ENCODE results near the gene ITPRIP.

ITPRIP gene

DNA sequence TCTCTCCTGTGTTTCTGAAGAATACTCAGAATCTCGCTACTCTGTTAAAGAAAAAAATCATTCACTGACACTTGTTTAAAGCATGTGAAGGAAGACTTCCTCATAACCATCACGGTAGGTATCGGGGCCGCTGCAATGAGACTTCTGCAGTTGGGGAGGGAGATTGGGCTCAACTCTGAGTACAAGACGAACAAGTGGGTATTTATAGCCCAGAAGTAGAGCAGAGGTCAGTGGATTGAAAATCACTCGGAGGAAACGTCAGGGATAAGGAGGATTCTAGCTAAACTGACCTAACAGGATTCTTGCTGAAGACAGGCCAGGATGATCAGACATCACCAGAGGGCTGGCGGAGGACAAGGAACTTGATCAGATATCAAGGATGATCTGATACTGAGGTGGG, 33.3 kb downstream of the ITPRIP start:
- DNase-seq, result no peak

DNA sequence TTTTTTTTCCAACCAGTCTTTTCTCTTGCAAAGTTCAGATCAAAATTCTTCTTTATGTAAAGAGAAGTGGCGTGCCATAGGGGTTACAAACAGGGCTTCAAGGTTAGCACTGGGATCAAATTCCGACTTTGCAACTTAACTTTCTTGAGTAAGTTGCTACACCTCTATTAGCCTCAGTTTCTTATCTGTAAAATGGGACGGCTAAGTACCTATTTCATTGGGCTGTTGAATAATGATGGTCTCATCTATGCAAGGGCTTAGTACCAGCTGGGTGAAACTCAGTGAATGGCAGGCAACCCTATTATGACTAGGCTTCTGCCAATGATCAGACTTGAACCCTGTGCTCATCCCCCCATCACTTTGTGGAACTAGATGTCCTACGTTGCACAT, 33.9 kb downstream of the ITPRIP start:
- DNase-seq, result no peak

DNA sequence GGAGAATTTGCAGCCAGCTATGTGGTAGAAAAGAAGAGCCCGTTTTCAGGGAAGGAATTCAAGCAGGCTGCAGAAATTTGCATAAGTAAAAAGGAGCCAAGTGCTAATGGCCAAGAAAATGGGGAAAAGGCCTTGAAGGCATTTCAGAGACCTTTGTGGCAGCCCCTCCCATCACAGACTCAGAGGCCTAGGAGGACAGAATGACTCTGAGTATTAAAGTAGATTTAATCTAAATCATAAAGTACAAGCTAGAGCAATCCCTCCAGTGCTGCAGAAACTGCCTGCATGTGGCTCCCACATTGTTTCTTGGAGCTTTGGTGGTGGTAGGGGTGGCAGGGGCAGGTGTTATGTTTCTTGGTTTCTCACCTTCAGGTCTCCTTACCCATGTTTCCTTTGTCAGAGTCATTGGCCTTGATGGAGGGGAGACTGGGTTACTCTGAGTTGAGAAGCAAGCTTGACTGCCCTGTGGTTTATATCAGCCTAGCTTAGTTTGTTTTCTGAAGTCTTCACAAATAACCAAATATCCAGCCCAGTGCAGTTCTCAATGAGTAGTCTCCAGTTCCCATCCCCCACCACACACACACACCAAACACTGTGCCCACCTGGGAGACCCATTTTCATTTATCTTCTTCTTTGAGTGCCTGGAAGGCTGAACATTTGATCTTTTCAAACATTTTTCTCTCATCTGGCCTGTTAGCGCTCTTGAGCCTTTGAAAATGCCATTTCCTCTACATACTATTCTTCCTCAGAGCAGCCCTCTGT, 34.5 kb downstream of the ITPRIP start:
- DNase-seq, result no peak

DNA sequence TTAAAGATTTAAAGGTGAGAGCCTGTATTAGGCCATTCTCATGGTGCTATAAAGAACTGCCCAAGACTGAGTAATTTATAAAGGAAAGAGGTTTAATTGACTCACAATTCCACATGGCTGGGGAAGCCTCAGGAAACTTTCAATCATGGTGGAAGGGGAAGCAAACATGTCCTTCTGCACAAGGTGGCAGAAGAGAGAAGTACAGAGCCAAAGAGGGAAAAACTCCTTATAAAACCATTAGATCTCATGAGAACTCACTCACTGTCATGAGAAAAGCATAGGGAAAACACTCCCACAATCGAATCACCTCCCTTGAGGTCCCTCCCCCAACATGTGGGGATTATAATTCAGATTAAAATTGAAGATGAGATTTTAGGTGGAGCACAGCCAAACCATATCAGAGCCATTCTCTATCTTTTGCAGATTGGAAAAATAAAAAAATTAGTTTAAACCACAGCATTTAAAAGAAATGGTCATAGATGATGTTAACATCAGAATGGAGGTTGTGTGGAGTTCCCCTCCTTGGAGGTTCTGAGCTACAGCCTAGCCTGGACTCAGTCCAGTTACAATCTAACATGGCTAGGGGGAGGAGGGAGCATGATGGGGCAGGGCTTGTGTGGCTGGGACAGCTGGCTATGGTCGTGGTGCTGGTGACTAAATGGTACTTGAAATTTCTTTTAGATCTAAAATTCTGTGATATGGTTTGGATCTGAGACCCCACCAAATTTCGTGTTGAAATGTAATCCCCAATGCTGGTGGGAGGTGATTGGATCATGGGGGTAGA, 36.2 kb downstream of the ITPRIP start:
- no peak for DNase-seq

DNA sequence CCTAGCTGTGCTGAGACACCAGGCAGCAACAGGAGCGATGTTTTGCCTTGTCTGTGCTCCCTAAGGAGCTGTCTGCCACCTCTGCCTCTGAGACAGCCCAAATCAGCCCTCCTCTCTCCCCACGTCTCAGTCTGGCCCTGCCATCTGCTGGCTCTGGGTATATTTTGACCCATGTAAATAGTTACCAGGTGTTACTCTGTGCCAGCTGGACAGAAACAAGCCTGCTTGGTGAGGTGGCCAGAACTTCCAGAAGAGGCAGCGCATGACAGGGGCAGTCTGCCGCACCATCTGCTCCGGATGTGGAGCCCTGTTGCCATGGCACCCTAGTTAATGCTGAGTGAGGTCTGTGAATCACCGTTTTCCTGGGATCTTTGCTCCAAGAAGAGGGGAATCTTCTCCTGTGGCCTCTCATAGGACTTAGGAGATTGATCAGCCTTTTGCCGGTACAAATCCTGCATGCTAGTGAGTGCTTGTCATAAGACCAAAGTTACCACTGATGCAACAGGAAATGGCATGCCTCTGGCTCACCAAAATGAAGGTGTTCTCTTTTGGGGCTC, 37.5 kb downstream of the ITPRIP start:
- no peak for DNase-seq

DNA sequence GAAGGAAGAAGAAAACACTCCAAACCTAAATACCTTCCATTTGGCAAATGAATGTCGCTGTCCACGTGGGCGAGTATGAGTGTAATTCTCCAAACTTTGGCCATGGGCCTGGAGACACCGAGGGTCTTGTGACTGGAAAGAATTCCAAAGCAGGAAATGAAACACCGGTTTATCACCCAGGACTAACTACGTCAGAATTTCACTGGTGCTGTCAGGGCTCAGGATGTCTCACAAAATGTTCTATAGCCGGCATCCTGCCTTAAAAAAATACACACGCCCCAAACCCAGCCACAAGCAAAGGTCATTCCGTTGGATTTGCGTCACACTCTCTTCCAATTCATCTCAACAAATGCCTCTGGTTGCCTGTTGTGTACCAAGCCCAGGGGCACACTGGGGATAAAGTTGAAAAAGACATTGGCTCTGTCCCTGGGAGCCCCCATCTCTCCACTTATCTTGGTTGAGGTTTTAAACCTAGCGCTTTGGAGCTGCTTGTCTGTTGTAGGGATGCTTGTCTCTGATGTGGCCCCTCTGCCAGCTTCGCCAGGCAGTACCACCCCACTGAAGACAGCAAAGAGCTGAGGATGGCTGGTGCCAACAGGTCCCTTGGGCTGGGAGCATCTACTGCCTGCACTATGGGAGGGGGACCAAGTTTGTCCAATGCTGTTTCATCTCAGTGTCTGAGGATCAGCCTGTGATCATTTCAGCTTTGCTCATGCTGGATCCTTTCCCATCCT, 38.1 kb downstream of the ITPRIP start:
- DNase-seq, result no peak

DNA sequence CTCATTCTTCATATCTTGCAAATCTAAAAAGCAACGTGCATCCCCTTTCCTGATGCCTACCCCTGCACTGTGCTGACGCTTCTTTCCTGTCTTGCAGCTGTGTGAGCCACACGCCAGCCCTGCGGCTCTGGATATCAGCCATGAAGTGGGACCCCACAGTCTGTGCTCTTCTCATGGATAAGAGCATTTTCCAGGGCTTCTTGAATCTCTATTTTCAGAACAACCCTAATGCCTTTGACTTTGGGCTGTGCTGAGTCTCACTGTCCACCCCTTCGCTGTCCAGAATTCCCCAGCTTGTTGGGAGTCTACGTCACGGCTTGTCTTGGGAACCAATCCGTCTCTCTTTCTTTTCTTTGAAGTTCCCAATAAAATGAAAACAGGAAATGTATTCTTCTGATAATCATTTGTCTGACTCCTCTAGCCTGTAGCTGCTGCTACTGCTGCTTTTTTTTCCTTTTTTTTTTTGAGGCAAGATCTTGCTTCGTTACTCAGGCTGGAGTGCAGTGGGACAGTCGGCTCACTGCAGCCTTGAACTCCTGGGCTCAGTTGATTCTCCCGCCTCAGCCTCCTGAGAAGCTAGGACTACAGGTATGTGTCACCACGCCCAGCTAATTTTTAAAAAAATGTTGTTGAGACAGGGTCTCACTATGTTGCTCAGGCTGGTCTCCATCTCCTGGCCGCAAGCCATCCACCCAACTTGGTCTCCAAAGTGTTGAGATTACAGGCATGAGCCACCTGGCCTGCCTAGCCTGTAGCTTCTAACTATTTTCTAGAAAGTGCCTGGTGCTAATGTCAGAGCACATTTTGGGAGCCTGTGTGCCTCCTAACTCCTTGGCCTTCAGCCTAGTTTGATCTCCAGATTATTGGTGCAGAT, 39.0 kb downstream of the ITPRIP start:
- no peak for DNase-seq

DNA sequence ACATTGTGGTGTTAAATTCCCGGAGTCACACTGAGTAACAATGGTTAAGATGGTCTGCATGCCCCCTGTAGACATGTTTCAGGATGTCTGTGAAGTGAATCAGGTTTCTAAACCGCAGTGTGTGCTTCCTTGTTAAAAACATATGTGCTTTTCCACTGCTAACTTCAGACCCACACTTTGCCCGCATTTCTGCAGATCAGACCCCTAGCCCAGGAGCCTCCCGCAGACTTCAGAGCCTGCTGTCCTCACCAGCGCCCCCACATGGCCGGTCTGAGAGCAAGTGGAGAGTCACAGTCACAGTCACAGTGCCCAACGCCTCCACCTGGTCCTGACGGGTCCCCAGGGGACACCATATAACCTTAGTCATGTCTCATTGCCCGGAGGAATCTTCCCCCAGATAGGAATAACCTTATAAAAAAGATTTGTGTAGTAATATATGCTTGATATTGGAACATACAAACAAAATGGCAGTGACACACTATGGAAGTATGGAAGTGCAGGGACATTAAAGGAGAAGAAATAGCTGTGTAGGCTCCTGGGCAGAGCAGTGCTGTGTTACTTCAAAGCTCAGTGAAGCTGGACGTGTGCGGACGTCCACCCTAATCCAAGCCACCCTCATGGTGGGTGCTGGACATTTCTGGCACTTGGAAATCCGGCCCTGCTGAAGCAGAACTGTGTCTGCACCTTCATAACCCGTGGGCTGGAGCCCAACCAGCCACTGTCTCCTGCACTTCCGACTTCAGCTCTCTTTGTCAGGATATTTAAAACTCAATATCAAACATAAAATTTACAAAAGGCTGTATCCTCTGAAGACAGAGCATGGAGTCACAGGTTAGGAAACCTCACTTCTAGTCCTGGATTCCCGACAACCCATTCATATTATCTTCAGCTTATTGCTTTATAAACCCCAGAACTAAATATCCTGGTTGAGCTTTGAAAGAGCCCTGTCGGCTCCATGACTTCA, 40.3 kb downstream of the ITPRIP start:
- DNase-seq, result no peak

DNA sequence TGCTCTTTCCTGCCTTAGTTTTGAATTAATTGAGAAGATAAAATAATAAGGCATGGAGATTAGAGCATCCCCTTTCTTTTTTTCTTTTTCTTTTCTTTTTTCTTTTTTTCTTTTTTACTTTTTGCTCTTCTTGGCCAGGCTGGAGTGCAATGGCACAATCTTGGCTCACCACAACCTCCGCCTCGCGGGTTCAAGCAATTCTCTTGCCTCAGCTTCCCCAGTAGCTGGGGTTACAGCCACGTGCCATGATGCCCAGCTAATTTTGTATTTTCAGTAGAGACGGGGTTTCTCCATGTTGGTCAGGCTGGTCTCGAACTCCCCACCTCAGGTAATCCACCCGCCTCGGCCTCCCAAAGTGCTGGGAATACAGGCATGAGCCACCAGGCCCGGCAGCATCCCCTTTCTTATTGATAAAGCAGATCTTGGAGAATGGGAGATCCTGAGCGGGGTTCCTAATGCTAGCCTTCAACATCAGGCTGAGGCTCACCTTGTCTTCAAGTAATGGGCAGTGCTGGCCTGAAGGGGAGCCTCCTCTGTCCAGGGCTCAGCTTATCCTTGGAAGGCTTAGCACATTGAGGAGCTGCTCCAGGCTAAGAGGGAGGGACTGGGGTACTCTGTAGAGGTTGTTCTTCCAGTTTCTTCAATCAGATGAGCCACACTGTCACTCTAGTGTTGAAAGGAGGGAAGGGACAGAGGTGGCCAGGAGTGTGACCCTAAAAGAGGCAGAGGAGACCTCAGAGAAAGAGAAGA, 41.4 kb downstream of the ITPRIP start:
- no peak for DNase-seq

DNA sequence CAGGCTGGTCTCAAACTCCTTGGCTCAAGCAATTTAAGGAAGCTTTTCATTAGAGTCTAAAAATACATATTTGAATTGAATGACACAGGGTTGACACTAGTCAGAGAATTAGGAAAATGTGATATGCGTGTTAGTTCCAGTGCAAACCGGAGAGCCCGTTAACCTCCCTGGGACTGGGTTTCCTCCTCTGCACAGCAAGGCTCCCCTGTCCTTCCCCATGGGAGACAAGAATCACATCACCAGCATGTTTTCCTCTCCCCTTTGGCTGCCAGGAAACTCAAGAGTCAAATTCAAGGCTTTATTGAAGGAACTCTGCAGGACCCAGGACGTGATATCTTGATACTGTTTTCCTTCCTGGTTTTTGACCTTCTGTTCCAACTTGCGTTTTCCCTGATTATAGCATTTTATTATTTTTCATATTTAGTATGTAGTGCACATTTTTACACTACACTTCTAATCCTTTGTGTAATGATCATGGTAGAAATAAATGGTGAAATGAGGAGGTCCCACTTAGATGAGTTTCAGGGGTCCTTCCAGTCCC, 44.4 kb downstream of the ITPRIP start:
- no peak for DNase-seq

DNA sequence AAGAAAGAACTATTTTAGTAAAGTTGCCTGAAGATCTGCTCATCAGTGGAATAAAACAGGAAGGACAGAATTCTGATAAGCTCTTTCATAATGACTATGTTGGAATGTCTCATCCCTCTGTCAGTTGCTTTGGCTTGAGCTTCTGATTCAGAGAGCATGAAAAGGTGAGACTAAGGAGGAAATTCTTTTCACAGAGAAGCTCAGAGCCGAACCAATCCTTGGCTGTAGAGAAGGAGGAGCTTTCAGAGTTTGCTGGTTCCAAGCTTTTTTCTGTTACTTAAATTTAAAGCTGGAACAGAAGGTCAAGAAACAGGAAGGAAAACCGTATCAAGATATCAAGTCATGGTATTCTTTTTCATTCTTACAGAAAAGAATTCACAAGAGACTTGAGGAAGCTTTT, 45.3 kb downstream of the ITPRIP start:
- DNase-seq, result no peak

DNA sequence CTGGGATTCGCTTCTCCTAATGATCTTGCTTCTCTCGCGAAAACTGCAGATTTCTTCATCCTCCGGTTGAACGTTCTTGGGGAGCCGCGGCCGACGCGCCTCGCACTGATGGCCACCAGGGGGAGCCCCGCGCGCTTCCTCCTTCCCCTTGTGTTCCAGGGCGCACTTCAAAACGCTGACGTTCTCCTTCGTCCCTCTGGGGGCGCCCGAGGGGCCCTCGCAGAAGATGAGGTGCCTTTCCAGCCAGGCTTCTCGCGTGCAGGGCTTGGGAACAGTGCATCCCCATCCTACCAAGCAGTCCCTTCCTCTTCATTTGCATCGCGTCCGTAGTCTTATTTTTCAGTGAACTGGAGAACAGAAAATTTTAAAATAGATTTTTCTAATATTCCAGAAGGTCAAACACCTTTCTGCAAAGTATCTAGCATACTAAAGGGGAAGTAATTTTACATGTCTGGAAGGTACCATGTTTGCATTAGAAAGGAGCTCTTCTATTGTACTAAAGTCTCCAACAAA, 46.8 kb downstream of the ITPRIP start:
- DNase-seq, result no peak

DNA sequence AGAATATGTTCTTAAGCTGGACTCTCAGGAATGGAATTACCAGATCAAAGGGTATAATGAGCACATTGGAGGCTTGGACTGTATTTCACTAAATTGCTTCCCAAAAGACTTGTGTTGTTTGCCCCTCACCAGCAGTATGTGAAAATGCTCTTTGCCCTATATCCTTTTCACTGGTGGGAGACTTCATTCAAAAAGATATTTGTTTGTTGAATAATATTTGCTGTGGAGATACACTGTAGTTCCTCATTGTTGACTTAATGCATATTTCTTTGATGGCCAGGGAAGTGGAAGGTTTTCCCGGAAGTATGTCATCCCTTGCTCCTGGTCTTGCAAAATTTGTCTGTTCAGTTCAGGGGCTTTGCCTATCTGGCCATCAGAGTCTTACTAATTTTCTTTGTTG, 49.9 kb downstream of the ITPRIP start:
- no peak for DNase-seq

DNA sequence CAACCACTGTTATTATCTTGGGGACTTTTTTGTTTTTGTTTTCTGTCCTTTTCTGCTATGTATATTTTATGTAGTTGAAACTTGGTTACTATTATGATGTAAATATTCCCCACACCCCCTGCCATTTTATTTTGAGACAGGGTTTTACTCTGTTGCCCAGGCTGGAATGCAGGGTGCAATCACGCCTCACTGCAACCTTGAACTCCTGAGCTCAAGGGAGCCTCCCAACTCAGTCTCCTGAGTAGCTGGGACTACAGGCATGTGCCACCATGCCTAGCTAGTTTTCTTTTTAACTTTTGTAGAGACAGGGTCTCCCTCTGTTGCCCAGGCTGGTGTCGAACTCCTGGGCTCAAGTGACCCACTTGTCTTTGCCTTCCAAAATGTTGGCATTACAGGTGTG, 51.3 kb downstream of the ITPRIP start:
- no peak for DNase-seq

DNA sequence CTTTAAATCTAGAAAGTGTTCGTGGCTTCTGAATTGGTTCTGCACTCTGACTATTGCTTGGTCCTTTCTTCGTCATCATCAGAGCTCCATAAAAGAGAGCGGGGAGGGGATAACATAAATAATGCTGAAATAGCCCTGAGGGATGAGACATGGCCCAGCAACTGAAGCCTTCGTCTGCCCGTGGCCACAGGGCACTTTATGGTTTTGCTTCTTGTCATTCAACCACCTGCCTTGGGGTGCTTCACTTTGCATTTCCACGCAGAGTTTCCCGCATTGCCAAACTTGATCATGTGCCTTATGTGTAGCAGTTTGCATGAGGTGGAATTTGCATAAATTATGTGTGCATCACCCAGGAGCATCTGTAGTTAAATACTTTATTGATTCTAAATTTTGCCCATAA, 53.4 kb downstream of the ITPRIP start:
- DNase-seq, result no peak

DNA sequence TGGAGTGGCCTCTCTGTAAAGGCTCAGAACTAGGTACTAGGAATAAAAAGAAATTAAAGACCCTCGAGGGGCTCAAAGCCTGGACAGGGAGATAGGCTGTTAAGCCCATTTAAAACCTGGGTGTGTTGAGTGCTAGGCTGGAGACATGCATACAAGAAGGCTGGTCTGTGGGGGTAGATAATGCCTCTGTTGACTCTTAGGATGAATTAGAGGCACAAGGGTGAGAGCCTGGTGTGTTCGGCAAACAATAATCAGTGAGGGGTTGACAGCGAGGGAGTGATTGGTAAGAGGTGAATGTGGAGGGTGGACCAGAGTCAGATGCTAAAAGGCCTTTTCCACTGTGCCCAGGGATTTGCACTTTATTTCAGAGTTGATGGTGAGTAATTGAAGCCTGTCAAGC, 56.6 kb downstream of the ITPRIP start:
- no peak for DNase-seq

DNA sequence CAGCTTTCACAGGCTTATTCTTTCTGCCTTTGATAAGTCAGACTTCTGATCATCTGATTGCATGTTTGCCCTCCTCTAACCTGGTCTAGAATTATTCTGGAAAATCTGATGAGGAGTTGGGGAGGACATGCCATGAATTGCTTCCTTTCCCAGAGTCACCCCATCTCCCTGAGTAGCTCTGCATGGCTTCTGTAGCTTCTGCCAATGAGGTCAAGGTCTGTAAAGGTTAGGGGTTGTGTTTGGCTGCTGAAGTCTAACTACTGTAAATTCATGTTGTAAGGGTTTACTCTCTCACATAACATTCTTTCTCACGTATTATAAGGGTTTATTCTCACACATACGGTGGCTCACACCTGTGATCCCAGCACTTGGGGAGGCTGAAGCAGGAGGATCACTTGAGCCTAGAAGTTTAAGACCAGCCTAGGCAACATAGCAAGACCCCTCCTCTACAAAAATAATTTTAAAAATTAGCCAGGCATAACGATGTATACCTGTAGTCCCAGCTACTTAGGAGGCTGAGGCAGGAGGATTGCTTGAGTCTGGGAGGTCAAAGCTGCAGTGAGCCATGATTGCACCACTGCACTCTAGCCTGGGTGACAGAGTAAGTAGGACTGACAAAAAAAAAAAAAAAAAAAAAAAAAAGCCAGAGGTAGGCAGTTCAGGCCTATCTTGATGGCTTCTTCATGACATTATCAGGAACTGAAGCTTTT, 58.6 kb downstream of the ITPRIP start:
- DNase-seq, result no peak

DNA sequence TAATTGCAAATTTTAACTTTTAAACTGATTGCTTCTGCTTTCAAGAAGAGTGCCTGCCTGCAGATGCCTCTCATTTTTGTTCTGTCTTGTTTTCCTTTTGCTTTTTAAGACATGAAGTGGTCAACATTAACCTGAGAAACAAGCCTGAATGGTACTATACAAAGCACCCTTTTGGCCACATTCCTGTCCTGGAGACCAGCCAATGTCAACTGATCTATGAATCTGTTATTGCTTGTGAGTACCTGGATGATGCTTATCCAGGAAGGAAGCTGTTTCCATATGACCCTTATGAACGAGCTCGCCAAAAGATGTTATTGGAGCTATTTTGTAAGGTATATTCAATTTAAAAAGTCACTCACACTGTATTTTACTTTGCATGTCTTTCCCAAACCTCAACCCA, 60.5 kb downstream of the ITPRIP start:
- no peak for DNase-seq

DNA sequence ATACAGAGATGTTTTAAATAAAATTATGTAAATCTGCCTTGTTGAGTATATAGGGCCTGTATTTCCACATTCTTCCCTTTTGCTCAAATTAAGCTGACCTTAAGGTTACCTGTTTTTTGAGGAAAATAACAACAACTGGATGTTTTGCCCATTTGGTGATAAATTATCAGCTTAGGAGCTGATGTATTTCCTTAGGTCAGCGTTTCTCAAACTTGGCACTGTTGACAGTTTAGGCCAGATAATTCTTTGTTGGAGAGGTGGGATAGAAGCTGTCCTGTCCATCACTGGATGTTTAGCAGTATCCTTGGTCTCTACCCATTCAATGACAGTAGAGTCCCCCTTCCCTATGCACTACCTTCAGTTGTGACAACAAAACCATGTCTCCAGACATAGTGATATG, 62.1 kb downstream of the ITPRIP start:
- no peak for DNase-seq
